Activated T-cell treated with anti-CD3 and anti-CD28 coated beads, Interleukin-2, amount 50 U/mL, for 48 hours (primary cell): ENCODE measurements around the gene ISG20.

Source experiments
- DNase-seq, 2 experiments: peaks; one replicate each; pipeline ENCODE4 v3.0.0-alpha.2; 2020

Gene ISG20

DNA sequence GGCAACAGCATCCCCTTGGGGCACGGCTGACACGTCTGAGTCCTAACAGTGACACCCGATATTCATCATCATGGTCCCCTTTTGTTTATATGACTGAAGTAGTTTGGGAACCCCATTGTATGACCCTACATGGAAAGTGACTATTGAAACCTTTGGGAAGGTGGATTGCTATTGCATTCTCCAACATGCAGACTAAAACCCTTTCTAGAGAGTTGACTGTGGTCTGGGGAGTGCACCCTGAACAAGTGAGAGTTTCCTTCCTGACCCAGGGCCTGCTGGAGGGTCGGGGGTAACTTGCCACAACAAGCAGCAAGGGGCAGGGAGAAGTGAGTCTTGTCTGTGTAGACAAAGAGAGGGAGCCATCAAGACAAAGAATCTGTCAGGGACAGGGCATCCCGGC lies 54.4 kb downstream of the ISG20 start:
- DNase-seq: no peak

GRCh38 chr15:88695101-88695500 lies 56.3 kb downstream of the ISG20 start:
- DNase-seq: no peak

DNA sequence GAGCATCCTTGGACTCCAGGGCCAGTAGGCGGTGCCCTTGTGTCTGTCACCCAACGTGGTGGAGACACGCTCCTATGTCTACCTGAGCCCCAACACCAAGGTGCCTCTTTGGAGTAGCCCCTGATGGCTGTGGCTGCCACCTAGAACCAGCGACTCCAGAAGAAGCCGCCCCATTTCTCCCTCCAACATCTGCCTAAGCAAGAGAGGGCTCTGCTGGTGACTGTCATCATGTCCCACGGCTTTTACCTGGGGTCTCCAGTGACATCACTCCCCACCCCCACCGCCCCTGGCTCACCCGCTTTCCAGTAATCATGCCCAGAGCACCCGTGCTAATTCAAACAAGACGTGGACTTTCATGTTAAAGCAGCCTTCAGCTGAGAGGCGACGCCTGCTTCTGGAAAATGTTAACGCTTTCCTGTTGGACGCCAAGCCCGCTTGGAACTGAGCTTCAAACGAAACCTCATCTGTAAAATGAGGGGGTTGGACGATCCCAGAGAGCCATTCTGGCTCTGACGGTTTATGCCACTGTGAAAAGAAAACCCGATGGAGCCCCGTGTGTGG lies 57.0 kb downstream of the ISG20 start:
- DNase-seq: no peak

DNA sequence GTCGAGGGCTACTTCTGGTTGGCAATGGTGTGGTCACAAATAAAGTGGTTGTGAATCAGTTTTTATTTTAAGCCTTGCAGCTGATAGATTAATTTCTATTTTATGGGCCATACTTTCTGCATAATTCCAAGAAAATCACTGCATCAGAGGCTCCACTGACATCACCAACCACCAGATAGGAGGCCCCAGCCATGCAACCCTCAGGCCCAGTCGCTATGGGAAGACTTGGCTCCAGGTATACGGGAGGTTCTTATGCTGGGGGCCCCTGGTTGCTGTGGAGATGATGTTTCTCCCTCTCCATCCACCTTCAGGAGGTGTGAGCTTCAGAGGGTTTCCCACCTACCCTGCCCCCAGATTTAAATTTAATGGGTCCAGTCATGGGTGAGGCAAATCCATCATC lies 57.4 kb downstream of the ISG20 start:
- DNase-seq: no peak

- no peak for DNase-seq
Measured at GRCh38 chr15:88697276-88697675, 58.5 kb downstream of the ISG20 start.

DNA sequence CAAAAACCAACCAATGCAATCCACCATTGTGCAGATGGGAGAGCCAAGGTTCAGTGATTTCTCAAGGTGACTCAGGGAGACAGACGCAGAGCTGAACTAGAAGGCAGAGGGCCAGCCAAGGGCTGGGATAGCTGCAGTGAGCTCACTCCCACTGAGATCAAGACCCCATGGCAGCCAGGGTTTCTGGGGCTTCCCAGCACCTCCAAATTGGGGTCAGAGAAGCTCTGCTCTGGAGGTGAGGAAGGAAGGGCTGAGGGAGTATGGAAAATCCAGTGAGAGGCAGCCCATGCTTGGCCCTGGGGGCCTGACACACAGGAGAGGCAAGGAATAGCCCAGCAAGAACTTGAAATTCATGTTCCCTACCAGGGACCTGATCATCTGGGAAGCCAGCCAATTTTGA lies 61.0 kb downstream of the ISG20 start:
- DNase-seq: no peak

- DNase-seq: no peak
Measured at GRCh38 chr15:88700716-88701115, 61.9 kb downstream of the ISG20 start.

GRCh38 chr15:88701561-88702095 lies 62.8 kb downstream of the ISG20 start:
- peak; percentile 33 to 34 for DNase-seq

GRCh38 chr15:88702983-88703382 lies 64.2 kb downstream of the ISG20 start:
- no peak for DNase-seq

GRCh38 chr15:88703533-88703932 lies 64.7 kb downstream of the ISG20 start:
- no peak for DNase-seq

DNA sequence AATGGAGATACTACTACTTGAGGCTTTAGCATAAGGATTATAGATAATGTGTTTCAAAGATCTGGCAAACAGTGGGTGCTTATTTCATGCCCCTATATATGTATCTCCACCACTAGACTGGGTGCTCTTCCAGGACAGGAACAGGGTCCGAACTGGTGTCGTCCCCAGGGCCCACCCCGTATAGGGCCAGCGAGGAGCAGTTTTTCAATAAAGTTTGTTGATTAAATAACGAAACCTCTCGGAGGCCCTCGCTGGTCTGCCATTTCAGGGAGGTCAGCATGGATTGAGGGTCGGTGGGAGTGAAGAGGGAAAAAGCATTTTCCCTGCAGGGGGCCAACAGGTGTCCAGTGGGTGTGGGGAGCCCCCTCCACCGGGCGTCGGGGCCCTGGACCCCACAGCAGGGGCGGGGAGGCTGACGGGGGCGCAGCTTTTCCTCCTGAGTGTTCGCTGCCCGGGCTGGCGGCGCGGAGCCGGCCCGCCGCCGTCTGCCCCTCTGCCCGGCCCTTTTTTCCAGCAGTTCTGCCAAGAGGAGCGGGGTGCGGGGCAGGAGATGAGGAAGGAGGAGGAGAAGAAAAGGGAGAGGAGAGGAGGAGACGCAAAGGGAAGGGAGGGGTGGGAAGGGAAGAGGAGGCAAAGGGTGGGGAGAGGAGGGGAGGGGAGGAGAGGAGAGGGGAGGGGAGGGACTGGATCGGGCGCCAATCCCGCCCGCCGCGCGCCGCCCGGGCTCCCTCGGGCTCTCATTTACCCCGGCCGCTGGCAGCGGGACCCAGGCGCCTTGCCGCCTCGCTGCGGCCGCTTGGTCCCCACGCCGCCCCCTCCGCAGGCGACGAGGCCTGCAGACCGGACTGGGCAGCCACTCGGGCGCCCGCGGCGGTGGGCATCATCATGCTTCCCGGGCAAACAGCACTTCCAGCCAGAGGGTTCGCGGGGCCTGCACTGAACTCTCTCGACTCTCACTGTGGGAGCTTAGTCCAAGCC lies 66.3 kb downstream of the ISG20 start:
- peak in 1 of 2 experiments; percentile 30 for DNase-seq

DNA sequence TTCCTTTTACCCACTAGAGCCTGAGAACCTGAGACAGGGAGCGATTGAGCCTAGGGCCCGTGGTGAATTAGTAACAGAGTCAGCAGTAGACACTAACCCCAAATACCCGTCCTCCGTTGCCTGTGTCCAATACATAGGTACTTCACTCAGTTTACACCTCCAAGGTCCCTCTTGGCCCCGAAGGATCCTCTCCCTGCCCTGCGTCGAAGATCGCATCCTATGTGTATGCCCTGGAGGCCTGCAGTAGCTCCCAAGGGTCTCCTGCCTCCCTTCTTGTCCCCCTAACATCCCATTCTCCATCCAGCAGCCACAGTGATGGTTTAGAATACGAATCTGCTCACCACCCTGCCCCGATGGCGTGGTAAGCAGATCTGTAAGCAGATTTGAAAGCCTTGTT lies 67.0 kb downstream of the ISG20 start:
- DNase-seq: no peak
